Testis (tissue), 2 donors: ENCODE data around the gene RUVBL2.

Experiments used
- POLR2A ChIP-seq: fragments of 450-650 bp; IDR thresholded peaks from one replicate; pipeline ENCODE4 v1.6.1; 2017; ENCODE audit warnings: antibody characterized with exemption, mild to moderate bottlenecking, moderate library complexity
- TF ChIP-seq, protein P1 (sequence below), 3 experiments: fragments of 450-650 bp in 2 of 3; fragments of 200-600 bp in 1 of 3; sonication (generic) in 1 of 3; IDR thresholded peaks; one replicate each; pipeline ENCODE4 v1.5.1; 2016 to 2019; ENCODE audit warnings: antibody characterized with exemption in 3 of 3, mild to moderate bottlenecking in 2 of 3, moderate library complexity in 1 of 3

DNA sequence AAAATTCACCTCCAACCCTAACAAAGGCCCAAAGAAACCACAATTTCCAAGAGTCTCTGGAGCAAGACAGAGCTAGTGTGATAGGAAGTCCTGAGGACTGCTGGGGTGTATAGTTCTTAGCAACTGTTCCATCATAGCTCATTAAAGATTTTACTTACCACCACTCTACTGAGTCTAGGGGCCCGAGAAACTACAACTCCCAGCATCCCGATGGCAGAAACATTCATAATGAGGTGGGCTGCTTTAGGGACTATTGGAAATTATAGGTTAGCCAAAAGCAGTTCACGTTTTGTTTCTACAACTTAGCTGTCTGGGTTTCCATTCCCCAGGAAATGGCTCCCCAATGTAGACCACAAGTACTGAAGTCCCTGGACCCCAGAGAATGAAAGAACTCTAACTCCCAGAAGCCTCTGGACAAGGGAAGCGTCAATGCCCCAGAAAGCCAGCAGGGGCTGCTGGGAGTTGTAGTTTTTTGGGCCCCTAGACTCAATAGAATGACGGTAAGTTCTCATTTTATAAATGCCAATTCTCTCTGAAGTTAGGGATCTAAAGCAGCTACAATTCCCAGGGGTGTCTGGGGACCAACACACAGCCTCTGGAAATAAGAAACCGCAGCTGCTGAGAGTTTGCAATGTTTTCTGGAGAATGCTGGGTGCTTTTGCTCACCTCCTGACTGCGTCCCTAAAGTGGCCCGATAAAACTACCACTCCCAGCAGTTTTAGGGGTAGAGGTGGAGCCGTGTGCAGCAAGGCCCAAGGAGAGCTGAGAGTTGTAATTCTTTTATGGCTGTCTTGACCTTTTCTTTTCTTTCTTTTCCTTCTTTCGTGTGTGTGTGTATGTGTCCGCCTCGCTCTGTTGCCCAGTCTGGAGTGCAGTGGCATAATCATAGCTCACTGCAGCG, 17.5 kb upstream of the RUVBL2 start:
- TF ChIP-seq, protein P1, sequence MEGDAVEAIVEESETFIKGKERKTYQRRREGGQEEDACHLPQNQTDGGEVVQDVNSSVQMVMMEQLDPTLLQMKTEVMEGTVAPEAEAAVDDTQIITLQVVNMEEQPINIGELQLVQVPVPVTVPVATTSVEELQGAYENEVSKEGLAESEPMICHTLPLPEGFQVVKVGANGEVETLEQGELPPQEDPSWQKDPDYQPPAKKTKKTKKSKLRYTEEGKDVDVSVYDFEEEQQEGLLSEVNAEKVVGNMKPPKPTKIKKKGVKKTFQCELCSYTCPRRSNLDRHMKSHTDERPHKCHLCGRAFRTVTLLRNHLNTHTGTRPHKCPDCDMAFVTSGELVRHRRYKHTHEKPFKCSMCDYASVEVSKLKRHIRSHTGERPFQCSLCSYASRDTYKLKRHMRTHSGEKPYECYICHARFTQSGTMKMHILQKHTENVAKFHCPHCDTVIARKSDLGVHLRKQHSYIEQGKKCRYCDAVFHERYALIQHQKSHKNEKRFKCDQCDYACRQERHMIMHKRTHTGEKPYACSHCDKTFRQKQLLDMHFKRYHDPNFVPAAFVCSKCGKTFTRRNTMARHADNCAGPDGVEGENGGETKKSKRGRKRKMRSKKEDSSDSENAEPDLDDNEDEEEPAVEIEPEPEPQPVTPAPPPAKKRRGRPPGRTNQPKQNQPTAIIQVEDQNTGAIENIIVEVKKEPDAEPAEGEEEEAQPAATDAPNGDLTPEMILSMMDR (IDR thresholded peaks at IDR 0.05): peak in 1 of 3 experiments; percentile 6
- TF ChIP-seq POLR2A: no peak
